ENCODE results near the gene PPP1R13B.
"Not testable (repeated sequence)": the region's sequence is repeated elsewhere in the genome, so short reads cannot be mapped to it uniquely, and the experiment has no call there.

Gene PPP1R13B

DNA sequence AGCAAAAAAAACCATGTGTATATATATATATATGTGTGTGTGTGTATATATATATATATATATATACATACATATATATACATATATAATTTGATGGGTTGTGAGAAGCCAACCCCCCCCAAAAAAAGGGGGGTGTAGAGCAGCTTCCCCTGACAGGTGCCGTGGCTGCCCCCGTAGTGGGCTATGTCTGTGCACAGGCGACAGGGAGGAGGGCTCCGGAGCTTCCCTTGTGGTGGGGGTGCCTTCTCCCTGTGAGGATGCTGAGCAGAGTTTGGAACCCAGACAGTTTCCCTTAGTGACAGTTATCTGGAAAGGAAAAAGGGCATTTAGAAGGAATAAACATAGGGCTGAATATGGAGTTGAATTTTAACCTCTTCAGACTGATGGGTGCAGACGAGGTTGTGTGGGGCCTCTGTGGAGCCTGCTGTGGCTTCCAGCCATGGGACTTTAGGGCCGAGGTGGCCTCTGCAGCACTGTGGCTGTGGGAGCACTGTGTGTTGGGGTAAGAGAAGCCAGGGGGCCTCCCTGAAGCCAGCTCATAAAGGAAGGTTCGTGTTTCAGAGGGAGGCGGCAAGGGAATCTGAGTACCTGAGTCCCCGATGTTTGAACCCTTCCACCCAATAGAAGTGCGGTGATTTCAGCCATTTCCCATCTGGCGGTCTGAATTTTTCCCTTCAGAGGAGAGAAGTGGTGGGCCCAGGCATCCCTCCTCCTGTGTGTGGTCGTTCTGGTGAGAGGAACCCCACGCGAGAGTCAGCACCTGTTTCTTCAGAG is 151.9 kb downstream of the PPP1R13B start:
- DNase-seq, result no peak

DNA sequence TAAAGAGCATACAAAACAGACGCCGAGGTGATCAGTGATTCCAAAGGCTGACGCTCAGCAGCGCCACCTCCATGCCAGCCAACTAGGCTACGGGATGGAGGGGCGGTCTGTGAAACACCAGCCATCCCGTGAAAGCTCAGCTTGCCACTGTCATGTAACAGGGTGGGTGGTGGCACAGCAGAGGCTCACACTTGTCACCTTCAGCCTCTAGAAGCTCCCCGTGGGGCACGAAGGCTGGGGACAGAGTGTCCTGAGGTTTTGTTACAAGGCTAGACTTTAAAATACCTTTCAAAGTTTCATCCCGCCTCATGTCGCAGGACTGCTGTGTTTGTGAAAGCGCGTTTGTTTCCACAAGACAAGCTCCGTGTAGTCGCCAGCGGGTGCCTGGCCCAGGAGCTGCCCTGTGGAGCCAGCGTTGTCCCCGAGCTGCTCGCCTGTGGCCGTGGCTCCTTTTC is 152.8 kb downstream of the PPP1R13B start:
- DNase-seq, result no peak

DNA sequence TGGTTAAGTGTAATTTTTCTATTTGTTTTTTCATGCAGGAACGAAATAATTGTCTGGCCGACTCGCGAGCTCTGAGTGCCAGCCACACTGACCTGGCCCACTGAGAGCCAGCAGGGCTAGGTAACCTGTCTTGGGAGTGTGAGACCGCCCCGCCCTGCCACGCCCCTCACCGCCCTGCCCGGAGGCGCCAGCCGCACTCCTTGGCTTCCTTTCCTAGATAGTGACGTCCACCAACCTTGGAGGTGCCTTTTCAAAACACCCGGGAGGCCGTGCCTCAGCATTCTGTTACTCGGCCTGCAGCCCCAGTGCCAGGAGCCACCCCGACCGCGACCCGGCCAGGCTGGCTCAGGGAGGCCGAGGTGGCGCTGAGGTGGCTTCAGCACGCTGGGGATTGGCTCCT is 153.9 kb downstream of the PPP1R13B start:
- DNase-seq, result no peak

DNA sequence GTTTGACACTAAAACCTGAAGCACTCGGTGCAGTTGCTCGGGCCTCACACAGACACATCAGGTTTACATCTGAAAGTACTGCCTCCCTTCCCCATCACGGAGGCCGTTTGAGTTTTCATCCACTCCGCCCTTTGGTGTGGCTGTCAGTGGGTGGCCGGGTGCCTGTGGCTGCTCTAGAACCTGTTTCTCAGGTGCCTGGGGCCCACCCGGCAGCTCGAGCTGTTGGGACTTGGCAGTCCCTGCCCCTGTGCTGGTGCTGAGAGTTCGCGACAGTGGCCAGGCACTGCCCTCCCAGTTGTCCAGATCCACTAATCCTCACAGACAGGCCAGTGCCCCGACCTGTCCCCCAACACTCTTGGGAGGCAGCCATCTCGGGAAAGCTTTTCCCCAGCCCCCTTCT is 154.5 kb downstream of the PPP1R13B start:
- no peak for DNase-seq

DNA sequence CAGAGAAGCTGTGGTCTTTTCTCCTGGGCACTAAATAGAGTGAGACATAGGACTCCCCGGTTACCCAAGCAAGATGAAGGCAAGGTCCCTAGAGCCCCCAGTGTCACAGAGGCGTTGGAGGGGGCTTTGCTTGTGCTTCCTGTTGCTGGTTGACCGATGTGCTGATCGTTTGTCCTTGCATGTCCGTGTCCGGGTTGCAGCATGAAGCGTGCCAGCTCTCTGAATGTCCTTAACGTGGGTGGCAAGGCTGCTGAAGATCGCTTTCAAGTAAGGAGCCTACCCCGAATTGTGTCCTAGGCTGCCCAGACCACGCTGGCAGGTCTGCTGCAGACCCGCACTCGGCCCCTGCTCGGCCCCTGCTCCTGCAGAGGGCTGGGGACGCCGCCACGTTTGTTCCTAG is 155.2 kb downstream of the PPP1R13B start:
- no peak for DNase-seq

DNA sequence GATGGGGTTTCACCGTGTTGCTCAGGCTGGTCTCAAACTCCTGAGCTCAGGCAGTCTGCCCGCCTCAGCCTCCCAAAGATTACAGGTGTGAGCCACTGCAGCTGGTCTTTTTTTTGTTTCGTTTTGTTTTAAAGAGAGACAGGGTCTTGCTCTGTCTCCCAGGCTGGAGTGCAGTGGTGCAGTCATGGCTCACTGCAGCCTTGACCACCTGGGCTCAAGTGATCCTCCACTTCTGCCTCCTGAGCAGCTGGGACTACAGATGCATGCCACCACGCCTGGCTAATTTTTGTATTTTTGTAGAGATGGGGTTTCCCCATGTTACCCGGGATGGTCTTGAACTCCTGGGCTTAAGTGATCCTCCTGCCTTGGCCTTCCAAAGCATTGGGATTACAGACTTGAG is 155.7 kb downstream of the PPP1R13B start:
- DNase-seq, result not testable (repeated sequence)

DNA sequence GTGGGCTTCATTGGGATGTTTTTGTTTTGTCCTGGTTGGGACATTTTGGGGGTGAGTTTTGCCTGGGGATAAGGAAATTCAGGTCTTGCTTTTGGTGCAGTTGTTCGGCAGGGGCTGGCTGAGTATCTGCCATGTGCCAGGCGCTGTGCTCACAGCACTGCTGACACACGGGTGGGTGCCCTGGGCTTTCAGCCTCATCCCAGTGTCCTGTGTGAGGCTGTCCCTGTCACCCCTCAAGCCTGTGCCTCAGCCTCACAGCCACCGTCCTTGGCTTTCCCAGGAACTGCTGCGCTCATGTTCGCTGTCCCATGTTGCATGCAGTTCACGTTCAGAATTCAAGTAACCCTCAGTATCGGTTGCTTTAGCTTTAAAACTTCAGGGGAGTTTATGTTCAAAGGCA is 157.0 kb downstream of the PPP1R13B start:
- DNase-seq, result no peak

DNA sequence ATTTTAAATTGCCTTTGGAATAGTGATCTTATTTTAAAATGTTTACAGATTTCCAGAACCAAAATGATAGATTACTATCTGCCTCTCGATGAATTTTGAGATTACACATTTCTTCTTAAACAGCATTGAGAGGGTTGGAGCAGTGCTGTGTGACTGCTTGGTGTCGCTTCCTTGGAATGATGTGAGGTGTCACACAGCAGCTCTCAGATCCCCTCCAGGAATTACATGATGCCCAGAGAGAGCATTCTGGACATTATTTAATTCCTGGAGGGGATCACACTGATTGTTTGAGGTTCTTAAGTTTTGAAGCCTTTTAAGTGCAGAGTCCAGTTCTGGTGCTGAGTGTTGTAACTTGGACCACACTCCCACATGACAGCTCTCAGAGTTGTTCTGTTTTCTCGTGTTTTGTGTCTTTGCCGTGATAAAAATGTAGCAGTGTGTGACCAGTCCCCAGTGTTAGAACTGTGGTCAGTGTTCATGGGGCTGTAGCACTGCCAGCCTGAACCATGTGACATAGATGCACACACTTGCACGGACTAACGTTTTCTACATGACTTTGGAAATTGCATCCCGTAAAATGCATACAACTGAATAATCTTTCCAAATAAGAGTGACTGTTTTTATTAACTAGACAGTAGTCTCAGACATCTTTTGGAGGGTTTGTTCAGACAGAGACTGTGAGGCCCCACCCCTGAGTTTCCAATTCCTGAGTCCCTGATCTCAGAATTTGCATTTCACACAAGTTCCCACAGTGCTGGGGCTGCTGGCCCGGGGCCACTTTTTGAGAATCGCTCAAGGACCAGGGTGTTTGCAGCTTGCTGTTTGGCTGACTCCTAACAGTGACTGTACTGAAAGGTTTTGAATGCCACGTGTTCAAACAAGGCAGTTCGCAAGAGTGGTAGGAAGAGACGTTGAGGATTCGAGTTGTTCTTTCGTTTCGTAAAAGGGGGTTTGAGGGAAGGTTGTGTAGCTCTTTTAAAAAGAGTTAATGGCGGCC is 158.2 kb downstream of the PPP1R13B start:
- DNase-seq, result no peak

DNA sequence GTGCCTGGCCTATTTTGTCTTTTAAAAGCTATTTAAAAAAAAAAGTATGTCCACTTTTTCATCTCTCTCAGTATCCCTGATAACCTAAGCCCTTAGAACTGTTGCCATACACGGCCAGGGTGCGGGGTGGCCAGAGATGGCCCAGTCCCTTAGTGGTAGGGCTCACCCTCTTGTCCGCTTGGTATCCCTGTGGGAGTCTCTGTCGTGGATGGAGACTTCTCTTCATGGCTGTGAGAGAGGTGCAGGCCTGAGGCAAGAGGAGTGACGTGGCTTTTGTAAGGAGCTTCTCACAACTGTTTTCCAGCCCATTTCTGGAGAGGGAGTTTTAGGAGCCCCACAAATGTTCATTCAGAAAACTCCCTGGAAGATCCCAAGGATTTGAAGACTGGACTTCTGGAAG is 158.9 kb downstream of the PPP1R13B start:
- DNase-seq, result no peak

DNA sequence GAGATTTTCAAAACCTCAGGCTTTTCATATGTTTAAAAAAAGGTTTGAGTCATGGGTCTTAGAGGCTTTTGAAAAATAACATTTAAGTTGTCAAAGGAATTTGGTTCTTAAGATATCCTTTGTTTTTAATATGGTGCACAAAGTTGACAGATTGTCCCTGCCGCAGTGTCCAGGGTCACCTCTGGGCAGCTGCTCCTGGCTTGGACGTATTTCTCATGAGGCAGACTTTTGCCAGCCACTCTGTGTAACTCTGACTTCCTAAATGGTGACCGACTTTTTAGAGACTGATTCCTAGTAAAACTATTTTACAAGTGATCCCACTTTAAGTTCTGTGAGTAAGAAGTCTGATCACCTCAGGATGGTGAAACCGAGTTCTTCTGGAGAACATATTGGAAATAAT is 159.7 kb downstream of the PPP1R13B start:
- no peak for DNase-seq

DNA sequence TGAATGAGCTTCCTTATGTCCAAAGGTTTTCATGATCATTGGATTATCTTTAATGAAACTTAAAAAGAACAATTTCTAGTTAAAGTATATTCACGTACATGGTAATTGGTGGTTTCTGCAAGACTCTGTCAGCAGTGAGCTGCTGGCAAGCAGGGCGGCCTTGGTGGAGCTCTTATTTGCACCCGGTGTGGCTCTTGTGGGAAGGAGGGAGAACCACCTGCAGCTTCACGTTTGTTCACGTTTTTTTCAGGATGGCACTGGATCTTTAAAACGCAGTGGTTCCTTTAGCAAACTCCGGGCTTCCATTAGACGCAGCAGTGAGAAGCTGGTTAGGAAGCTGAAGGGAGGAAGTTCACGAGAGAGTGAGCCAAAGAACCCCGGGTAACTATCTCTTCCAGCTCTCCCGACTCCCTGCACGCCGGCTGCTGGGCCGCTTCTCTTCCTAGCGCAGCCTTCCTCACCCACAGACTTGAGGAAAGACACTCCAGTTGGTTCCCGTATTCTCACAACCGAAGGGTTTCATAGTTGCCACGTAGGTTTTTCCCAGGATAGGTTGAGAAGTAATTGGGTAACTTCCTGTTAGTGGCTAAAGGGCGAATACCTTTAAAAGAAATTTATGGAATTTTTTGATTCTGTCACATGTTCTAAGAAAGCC is 160.4 kb downstream of the PPP1R13B start:
- DNase-seq, result peak; percentile 24

DNA sequence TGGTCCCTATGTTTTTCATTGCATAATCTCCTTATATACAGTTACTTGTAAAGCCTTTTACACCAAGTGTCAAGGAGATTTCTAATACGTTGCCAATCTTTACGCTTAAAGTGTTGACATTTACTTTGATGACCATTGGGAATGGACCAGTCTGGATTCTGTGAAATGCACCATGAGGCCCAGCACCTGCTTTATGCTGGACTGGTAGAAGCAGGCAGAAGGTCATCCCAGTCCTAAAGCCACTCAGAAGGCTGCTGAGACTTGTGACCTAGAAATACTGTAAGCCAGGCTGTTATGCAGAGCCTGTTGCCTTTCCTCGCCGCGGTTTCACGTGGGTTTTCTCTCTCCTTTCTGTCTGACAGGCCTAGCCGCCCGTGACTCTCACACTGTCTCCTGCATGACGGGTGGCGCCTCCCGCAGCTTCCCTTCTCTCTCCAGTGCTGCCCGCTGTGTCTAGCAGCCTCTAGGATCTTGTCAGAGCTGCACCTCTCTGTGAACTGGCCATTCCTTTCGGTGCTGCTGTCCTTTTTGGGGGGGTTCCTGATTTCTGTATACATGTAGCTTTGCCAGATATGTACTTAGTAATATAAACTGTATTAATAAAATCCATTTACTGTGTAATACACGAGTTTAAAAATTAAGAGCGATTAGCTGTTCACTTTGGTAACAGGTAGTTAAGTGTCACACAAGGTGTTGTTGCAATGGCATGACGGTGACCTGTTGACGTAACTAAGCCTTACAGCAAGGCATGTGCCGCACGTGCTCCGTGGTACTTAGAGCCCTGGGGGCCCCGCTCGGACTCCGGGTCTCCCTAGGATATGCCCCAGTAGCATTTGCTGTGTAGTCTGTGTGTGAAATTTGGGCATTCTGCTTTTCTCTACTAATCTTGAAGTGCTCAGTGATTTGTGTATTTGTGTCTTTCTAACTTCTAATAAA is 161.8 kb downstream of the PPP1R13B start:
- no peak for DNase-seq

DNA sequence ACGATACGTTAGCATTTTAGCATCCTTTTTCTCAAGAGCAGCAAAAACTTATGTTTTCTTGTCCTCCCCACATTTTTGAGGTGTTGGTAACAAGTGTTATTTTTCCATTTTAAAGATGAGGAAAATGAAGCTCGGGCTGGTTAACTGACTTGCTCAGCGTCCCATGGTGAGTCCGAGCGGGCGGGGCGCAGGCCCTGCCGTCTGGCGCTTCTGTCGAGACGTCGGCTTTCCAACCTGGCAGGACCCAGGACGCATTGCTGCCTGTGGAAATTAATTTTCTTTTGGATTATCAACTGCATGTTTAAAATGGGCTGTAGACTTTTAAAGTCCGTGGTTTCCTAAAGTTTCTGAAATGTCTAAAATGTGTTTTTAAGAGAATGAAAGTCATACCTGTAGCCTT is 162.5 kb downstream of the PPP1R13B start:
- DNase-seq, result no peak

DNA sequence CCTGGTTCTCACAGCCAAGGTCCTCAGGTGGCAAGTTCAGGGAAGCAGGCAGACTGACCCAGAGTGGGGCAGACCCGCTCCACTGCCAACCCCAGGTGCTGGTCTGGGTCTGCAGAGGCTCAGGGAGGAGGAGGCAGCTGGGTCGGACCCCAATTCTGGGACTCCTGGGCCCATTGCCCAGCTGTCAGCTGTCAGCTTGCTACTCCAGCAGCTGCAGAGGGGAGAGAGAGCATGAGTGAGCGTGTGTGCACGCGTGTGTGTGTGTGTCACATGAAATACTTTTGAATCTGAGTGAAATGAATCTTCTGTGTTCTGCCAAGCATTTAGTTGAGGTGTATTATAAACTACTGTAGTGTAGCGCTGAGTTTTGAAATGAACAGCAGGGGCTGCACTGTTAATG is 162.9 kb downstream of the PPP1R13B start:
- DNase-seq, result no peak

All from fibroblast of skin of right biceps (primary cell).